Iris pigment epithelial cell (primary cell): ENCODE data around the gene ERCC6L2.

Experiments
- DNase-seq: peaks from one replicate; pipeline ENCODE4 v3.0.0-alpha.2; 2011; ENCODE audit warnings: low read depth

ERCC6L2 gene

GRCh38 chr9:95875305-95876137 is at the start of gene ERCC6L2:
TSS of gene ERCC6L2 (plus strand) at chr9:95875691. CDS start at chr9:95876039, 348 bp downstream.
- DNase-seq: peak; percentile 98

- no peak for DNase-seq
Measured at GRCh38 chr9:95826183-95826838, 49.2 kb upstream of the ERCC6L2 start.

- no peak for DNase-seq
Measured at GRCh38 chr9:95830768-95831167, 44.7 kb upstream of the ERCC6L2 start.

GRCh38 chr9:95831810-95832209 is 43.7 kb upstream of the ERCC6L2 start:
- DNase-seq: no peak

- DNase-seq: no peak
Measured at GRCh38 chr9:95833546-95834178, 41.8 kb upstream of the ERCC6L2 start.

GRCh38 chr9:95834281-95834907 is 41.1 kb upstream of the ERCC6L2 start:
- peak; percentile 63 for DNase-seq

- no peak for DNase-seq
Measured at GRCh38 chr9:95835393-95835792, 40.1 kb upstream of the ERCC6L2 start.

GRCh38 chr9:95836072-95836471 is 39.4 kb upstream of the ERCC6L2 start:
- DNase-seq: peak; percentile 68

- DNase-seq: no peak
Measured at GRCh38 chr9:95839012-95839411, 36.5 kb upstream of the ERCC6L2 start.

- DNase-seq: no peak
Measured at GRCh38 chr9:95840074-95840473, 35.4 kb upstream of the ERCC6L2 start.

- no peak for DNase-seq
Measured at GRCh38 chr9:95841377-95841776, 34.1 kb upstream of the ERCC6L2 start.

GRCh38 chr9:95845751-95846150 is 29.7 kb upstream of the ERCC6L2 start:
- DNase-seq: no peak

- no peak for DNase-seq
Measured at GRCh38 chr9:95848764-95849163, 26.7 kb upstream of the ERCC6L2 start.

- DNase-seq: peak; percentile 58
Measured at GRCh38 chr9:95852059-95853032, 23.1 kb upstream of the ERCC6L2 start.

- DNase-seq: peak; percentile 82
Measured at GRCh38 chr9:95854386-95855020, 21.0 kb upstream of the ERCC6L2 start.

- no peak for DNase-seq
Measured at GRCh38 chr9:95855961-95856360, 19.5 kb upstream of the ERCC6L2 start.

- peak; percentile 96 for DNase-seq
Measured at GRCh38 chr9:95857124-95857523, 18.4 kb upstream of the ERCC6L2 start.

GRCh38 chr9:95857896-95858295 is 17.6 kb upstream of the ERCC6L2 start:
- no peak for DNase-seq

GRCh38 chr9:95862343-95862742 is 13.1 kb upstream of the ERCC6L2 start:
- DNase-seq: no peak

GRCh38 chr9:95864852-95865580 is 10.5 kb upstream of the ERCC6L2 start:
- no peak for DNase-seq
